Mesodermal cell (in vitro differentiated cells): ENCODE measurements around the gene GBP5.
"Not testable (repeated sequence)": the region's sequence is repeated elsewhere in the genome, so short reads cannot be mapped to it uniquely, and the experiment has no call there.

ENCODE experiments used
- H3K27ac ChIP-seq: 2 replicates; pipeline ENCODE4 v1.7.0; 2013; ENCODE audit warnings: mild to moderate bottlenecking, low read depth, low read length, moderate library complexity; ENCODE audit not compliant: severe bottlenecking
- H3K36me3 ChIP-seq: 2 replicates; pipeline ENCODE4 v1.7.1; 2013; ENCODE audit warnings: mild to moderate bottlenecking, low read length, moderate library complexity; ENCODE audit not compliant: control insufficient read depth, insufficient read depth
- H3K4me1 ChIP-seq: one replicate; pipeline ENCODE4 v1.7.1; 2013; ENCODE audit warnings: mild to moderate bottlenecking, low read length; ENCODE audit not compliant: insufficient read depth, control insufficient read depth, poor library complexity, severe bottlenecking
- H3K4me3 ChIP-seq: 2 replicates; pipeline ENCODE4 v1.7.0; 2013; ENCODE audit warnings: low read length, control low read depth, mild to moderate bottlenecking; ENCODE audit not compliant: insufficient read depth, poor library complexity, severe bottlenecking; ENCODE audit errors: extremely low read depth
- H3K9me3 ChIP-seq: 2 replicates; pipeline ENCODE4 v1.7.1; 2013; ENCODE audit warnings: mild to moderate bottlenecking, low read length, moderate library complexity; ENCODE audit not compliant: control insufficient read depth
- WGBS, 2 experiments: methylation state at CpG; one replicate each; pipeline ENCODE4 v1.1.5; 2013; ENCODE audit warnings: missing lambda C conversion rate in 2 of 2; ENCODE audit not compliant: insufficient coverage in 2 of 2; 5-methylcytosine and 5-hydroxymethylcytosine counted together

The GBP5 gene

DNA sequence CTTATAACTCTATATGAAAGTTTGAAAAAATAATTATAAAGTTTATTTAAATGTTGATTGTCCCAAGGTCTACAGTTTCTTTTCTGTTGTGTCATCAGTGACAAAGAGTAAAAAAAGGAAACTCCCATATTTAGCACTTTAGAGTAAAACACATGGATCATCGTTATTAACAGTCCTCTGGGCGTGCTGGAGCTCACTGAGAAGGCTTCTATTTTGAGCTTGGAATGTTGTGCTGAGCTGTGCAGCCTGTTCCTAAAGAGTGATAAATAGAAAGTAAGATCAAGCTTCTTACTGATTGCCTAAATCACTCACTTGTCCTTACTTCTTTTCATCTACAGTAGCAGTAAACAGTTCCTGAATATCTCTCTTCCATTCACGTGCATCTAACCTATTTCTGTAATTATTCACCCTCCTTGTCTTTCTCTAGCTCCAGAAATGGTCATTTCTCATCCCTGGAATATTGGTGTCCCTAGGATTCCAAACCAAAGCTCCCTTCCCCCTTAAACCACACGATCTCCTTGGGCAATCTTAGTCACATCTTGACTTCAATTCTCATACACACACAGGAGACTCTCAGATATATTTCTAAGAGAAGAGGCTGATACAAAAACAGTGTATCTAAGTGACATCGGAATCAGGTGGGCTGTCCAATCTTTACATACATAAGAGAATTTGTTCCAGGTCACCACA, 11.9 kb downstream of the GBP5 start:
- WGBS, 2 experiments, result 55 to 80% methylated on average over 1 of the region's 5 CpGs
- no peaks in the 10 kb centered on the region for H3K36me3 ChIP-seq
- H3K4me3 ChIP-seq, result no peak overlapping the region
- H3K4me1 ChIP-seq, result peaks cover 25% of the 10 kb centered on the region
- no peaks in the 10 kb centered on the region for H3K9me3 ChIP-seq
- peak overlapping the region; percentile 64 for H3K27ac ChIP-seq

DNA sequence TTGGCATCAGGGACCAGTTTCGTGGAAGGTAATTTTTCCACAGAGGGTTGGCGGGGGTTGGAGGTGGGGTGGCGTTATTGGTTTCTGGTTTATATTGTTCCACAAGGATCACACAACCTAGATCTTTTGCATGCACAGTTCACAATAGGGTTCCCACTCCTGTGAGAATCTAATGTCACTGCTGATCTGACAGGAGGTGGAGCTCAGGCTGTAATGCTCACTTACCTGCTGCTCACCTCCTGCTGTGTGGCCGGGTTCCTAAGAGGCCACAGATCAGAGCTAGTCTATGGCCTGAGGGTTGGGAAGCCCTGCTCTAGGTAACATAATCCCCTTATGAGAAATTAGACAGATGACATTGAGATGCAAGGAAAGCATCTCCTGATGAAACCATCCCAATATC, 12.6 kb downstream of the GBP5 start:
- Histone ChIP-seq H3K27ac (no peak overlapping the region), H3K9me3 (no peaks in the 10 kb centered on the region), H3K4me1 (peaks cover 25% of the 10 kb centered on the region), H3K36me3 (no peaks in the 10 kb centered on the region), H3K4me3 (no peak overlapping the region)
- WGBS, 2 experiments, result no CpG with 5 or more reads among the region's 4 CpGs

DNA sequence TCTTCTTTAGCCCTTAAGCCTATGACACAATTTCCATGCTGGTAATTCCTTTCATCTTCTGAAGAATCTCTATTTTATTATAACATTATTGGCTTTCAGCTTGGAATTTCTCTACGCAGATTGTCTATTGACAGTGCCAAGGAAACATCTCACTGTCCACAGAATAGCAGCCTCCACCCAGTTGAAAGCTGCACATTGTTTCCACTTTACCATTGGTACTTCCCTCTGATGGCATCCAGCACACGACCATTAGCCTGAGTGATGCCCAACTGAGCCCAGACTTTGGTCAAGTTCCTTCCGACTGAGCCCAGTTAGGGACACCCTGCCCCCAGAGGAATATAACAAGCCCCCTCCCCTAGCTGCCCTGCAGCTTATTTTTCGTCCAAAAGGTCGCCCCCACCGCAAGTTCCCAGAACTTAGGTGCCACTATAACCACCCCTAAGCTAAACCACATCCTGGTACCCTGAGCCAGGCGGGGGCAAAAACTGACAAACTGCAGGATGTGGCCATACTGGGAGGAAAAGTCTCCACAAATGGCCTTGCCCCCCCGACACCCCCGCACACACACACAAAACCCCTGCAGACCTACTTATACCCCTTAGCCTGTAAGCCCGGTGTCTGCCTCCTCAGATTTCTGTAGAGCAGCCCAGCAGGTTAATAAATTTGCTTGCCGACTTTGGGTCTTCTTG, 13.2 kb downstream of the GBP5 start:
- Histone ChIP-seq H3K9me3 (no peaks in the 10 kb centered on the region), H3K36me3 (no peaks in the 10 kb centered on the region), H3K27ac (no peak overlapping the region), H3K4me1 (peaks cover 25% of the 10 kb centered on the region), H3K4me3 (no peak overlapping the region)
- WGBS, 2 experiments, result 91 to 95% methylated on average over 7 to 11 of the region's 11 CpGs

DNA sequence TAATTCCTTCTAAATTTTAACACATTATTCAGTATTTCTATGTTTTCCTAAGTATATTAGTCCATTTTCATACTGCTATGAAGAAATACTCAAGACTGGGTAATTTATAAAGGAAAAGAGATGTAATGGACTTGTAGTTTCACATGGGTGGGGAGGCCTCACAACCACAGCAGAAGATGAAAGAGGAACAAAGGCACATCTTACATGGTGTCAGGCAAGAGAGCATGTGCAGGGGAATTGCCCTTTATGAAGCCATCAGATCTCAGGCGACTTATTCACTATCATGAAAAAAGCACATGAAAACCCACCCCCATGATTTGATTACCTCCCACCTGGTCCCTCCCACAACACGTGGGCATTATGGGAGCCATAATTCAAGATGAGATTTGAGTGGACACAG, 15.6 kb downstream of the GBP5 start:
- Histone ChIP-seq H3K4me1 (peaks cover 12% of the 10 kb centered on the region), H3K27ac (no peak overlapping the region), H3K4me3 (no peak overlapping the region), H3K9me3 (no peaks in the 10 kb centered on the region), H3K36me3 (no peaks in the 10 kb centered on the region)
- WGBS, 2 experiments, result no CpG with 5 or more reads among the region's 2 CpGs

DNA sequence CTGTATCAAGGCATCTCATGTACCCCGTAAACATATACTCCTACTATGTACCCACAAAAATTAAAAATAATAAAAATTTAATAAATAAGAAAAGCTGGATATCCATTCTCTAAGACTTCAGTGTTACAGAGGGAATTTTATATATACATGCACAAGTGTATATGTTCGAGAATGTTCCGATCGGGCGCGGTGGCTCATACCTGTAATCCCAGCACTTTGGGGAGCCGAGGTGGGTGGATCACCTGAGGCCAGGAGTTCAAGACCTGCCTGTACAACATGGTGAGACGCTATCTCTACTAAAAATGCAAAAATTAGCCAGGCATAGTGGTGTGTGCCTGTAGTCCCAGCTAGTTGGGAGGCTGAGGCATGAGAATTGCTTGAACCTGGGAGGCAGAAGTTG, 17.1 kb downstream of the GBP5 start:
- H3K4me3 ChIP-seq, H3K36me3 ChIP-seq, H3K4me1 ChIP-seq, H3K27ac ChIP-seq, H3K9me3 ChIP-seq: not testable (repeated sequence)
- WGBS, 2 experiments, result 93 to 97% methylated on average over 3 to 5 of the region's 8 CpGs

DNA sequence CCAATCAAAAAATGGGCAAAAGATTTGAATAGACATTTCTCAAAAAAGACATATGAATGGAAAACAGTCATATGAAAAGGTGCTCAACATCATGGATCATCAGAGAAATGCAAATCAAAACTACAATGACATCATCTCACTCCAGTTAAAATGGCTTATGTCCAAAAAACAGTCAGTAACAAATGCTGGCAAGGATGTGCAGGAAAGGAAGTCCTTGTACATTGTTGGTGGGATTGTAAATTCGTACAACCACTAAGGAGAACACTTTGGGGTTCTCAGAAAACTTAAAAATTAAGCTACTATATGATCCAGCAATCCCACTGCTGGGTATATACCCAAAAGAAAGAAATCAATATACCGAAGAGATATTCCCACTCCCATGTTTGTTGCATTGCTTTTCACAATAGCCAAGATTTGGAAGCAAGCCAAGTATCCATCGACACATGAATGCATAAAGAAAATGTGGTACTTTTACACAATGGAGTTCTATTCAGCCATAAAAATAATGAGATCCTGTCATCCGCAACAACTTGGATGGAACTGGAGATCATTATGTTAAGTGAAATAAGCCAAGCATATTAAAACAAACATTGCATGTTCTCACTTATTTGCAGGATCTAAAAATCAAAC, 17.9 kb downstream of the GBP5 start:
- no peak overlapping the region for H3K4me3 ChIP-seq
- H3K36me3 ChIP-seq, result no peaks in the 10 kb centered on the region
- no peaks in the 10 kb centered on the region for H3K9me3 ChIP-seq
- WGBS, 2 experiments, result 83 to 93% methylated on average over 1 to 2 of the region's 4 CpGs
- H3K4me1 ChIP-seq, result no peaks in the 10 kb centered on the region
- no peak overlapping the region for H3K27ac ChIP-seq

DNA sequence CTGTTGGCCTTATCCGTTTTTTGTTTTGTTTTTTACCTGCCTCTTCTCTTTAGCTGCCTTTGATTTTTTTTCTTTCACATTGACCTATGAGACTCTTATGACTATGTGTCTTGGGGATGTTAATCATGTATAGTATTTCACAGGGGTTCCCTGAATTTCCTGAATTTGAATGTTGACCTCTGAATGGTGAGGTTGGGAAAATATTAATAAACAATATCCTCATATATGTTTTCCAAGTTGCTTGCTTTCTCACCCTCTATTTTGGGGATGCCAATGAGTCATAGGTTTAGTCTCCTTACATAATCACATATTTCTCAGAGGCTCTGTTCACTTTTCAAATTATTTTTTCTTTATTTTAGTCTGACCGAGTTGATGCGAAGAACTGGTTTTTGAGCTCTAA, 29.6 kb downstream of the GBP5 start:
- Histone ChIP-seq H3K4me1 (no peaks in the 10 kb centered on the region), H3K9me3 (no peaks in the 10 kb centered on the region), H3K4me3 (no peak overlapping the region), H3K27ac (no peak overlapping the region), H3K36me3 (no peaks in the 10 kb centered on the region)
- 83% methylated on average over 1 of the region's 3 CpGs; no CpG with 5 or more reads in 1 of the 2 experiments for WGBS, 2 experiments
